Thyroid gland (tissue), 4 donors: ENCODE data around the gene CCDC83.

ENCODE experiments used
- POLR2A ChIP-seq, 2 donors: fragments of 450-650 bp; IDR thresholded peaks; one replicate each; pipeline ENCODE4 v1.6.1; 2017; ENCODE audit warnings: antibody characterized with exemption in 2 of 2, mild to moderate bottlenecking in 2 of 2, moderate library complexity in 1 of 2
- TF ChIP-seq, protein P1 (sequence below), 6 experiments: fragments of 200-600 bp in 3 of 6; fragments of 450-650 bp in 3 of 6; sonication (generic) in 3 of 6; IDR thresholded peaks; one replicate each; pipeline ENCODE4 v1.5.1; 2016 to 2019; ENCODE audit warnings: antibody characterized with exemption in 6 of 6, mild to moderate bottlenecking in 2 of 6, inconsistent platforms in 1 of 6, moderate library complexity in 1 of 6

DNA sequence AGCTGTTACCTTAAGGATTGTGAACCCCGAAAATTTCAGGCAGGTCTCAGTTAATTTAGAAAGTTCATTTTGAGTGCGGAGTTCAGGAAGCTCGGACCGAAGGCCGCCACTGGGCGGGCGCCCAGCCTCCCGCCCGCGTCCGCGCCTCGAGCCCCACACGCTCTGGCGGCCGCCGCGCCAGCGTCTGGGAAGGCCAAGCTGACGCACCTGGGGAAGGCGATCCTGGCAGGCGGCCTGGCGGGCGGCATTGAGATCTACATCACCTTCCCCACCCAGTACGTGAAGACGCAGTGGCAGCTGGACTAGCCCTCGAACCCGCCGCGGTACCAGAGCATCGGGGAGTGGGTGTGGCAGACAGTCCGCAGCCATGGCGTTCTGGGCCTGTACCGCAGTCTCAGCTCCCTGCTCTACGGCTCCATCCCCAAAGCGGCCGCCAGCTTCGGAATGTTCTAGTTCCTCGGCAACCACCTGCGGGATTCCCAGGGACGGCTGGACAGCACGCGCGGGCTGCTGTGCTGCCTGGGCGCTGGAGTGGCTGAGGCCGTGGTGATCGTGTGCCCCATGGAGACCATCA lies 79.5 kb downstream of the CCDC83 start:
- TF ChIP-seq, protein P1, sequence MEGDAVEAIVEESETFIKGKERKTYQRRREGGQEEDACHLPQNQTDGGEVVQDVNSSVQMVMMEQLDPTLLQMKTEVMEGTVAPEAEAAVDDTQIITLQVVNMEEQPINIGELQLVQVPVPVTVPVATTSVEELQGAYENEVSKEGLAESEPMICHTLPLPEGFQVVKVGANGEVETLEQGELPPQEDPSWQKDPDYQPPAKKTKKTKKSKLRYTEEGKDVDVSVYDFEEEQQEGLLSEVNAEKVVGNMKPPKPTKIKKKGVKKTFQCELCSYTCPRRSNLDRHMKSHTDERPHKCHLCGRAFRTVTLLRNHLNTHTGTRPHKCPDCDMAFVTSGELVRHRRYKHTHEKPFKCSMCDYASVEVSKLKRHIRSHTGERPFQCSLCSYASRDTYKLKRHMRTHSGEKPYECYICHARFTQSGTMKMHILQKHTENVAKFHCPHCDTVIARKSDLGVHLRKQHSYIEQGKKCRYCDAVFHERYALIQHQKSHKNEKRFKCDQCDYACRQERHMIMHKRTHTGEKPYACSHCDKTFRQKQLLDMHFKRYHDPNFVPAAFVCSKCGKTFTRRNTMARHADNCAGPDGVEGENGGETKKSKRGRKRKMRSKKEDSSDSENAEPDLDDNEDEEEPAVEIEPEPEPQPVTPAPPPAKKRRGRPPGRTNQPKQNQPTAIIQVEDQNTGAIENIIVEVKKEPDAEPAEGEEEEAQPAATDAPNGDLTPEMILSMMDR (IDR thresholded peaks at IDR 0.05) = no peak
- TF ChIP-seq POLR2A (IDR thresholded peaks at IDR 0.05) = no peak
